GM23338 (cell line): ENCODE measurements around the gene FKBP5.

Experiments
- EZH2 ChIP-seq: fragments of 200-600 bp; sonication (generic); IDR thresholded peaks from one replicate; pipeline ENCODE4 v1.8.0; 2017; ENCODE audit warnings: antibody characterized with exemption, mild to moderate bottlenecking, low read depth; ENCODE audit not compliant: unreplicated experiment
- EZH2phosphoT487 ChIP-seq: fragments of 200-600 bp; sonication (generic); IDR thresholded peaks from one replicate; pipeline ENCODE4 v1.8.1; 2018; ENCODE audit warnings: antibody characterized with exemption; ENCODE audit not compliant: unreplicated experiment
- JUNB ChIP-seq: IDR thresholded peaks from one replicate; pipeline ENCODE4 v1.6.1; 2016; ENCODE audit warnings: antibody characterized with exemption; ENCODE audit not compliant: unreplicated experiment
- POLR2AphosphoS5 ChIP-seq: IDR thresholded peaks from 2 replicates; pipeline ENCODE4 v1.6.1; 2016; ENCODE audit warnings: antibody characterized with exemption, low read depth
- STAT1 ChIP-seq: IDR thresholded peaks from one replicate; pipeline ENCODE4 v1.6.1; 2016; ENCODE audit warnings: antibody characterized with exemption; ENCODE audit not compliant: unreplicated experiment
- ZNF331 ChIP-seq: fragments of 250-450 bp; sonication (Bioruptor Pico); IDR thresholded peaks from 2 replicates; pipeline ENCODE4 v1.5.0; 2020; ENCODE audit warnings: low read depth, mild to moderate bottlenecking, moderate library complexity
- TF ChIP-seq, protein P1 (sequence below), 2 experiments: fragments of 200-600 bp in 1 of 2; sonication (generic) in 1 of 2; conservative IDR thresholded peaks; 2 replicates each; pipeline versions ENCODE4 v1.5.1 to v1.6.1; 2016 to 2017; ENCODE audit warnings: antibody characterized with exemption in 2 of 2, low read depth in 2 of 2, mild to moderate bottlenecking in 2 of 2, moderate library complexity in 1 of 2
- TF ChIP-seq, protein P2 (sequence below): IDR thresholded peaks from one replicate; pipeline ENCODE4 v1.6.1; 2018; ENCODE audit warnings: antibody characterized with exemption; ENCODE audit not compliant: unreplicated experiment

DNA sequence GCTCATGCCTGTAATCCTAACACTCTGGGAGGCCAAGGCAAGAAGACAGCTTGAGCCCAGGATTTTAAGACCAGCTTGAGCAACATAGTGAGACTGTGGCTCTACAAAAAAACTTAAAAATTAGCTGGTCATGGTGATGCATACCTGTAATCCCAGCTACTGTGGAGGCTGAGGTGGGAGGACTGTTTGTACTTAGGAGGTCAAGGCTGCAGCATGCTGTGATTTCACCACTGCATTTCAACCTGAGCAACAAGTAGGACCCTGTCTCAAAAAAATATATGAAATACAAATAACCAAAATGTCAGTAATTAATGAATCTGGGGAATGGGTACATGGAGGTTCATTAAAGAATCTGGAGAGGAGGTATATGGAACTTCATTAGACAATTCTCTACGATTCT is 9.9 kb downstream of the FKBP5 start:
- TF ChIP-seq, protein P1, sequence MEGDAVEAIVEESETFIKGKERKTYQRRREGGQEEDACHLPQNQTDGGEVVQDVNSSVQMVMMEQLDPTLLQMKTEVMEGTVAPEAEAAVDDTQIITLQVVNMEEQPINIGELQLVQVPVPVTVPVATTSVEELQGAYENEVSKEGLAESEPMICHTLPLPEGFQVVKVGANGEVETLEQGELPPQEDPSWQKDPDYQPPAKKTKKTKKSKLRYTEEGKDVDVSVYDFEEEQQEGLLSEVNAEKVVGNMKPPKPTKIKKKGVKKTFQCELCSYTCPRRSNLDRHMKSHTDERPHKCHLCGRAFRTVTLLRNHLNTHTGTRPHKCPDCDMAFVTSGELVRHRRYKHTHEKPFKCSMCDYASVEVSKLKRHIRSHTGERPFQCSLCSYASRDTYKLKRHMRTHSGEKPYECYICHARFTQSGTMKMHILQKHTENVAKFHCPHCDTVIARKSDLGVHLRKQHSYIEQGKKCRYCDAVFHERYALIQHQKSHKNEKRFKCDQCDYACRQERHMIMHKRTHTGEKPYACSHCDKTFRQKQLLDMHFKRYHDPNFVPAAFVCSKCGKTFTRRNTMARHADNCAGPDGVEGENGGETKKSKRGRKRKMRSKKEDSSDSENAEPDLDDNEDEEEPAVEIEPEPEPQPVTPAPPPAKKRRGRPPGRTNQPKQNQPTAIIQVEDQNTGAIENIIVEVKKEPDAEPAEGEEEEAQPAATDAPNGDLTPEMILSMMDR (conservative IDR thresholded peaks at IDR 0.05; ENCODE audit: low read depth in 2 of 2), result no peak
- TF ChIP-seq EZH2, result no peak
- no peak for TF ChIP-seq JUNB
- no peak for TF ChIP-seq EZH2phosphoT487
- TF ChIP-seq, protein P2, sequence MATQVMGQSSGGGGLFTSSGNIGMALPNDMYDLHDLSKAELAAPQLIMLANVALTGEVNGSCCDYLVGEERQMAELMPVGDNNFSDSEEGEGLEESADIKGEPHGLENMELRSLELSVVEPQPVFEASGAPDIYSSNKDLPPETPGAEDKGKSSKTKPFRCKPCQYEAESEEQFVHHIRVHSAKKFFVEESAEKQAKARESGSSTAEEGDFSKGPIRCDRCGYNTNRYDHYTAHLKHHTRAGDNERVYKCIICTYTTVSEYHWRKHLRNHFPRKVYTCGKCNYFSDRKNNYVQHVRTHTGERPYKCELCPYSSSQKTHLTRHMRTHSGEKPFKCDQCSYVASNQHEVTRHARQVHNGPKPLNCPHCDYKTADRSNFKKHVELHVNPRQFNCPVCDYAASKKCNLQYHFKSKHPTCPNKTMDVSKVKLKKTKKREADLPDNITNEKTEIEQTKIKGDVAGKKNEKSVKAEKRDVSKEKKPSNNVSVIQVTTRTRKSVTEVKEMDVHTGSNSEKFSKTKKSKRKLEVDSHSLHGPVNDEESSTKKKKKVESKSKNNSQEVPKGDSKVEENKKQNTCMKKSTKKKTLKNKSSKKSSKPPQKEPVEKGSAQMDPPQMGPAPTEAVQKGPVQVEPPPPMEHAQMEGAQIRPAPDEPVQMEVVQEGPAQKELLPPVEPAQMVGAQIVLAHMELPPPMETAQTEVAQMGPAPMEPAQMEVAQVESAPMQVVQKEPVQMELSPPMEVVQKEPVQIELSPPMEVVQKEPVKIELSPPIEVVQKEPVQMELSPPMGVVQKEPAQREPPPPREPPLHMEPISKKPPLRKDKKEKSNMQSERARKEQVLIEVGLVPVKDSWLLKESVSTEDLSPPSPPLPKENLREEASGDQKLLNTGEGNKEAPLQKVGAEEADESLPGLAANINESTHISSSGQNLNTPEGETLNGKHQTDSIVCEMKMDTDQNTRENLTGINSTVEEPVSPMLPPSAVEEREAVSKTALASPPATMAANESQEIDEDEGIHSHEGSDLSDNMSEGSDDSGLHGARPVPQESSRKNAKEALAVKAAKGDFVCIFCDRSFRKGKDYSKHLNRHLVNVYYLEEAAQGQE, result no peak
- TF ChIP-seq POLR2AphosphoS5, result no peak
- TF ChIP-seq ZNF331 (CRISPR knock-in tag), result no peak
- no peak for TF ChIP-seq STAT1
